ENCODE results near the gene FER. TPM values are rescaled to one million over a fixed set of nuclear protein-coding genes. Genes with fewer than 3 reads are reported as not detected.

Gene FER
- total RNA-seq, 2 experiments from 2014 or later = 14.2 to 15.9 TPM

GRCh38 chr5:108947164-108947563, 199.5 kb downstream of the FER start:
- Histone ChIP-seq H3K27ac (ENCODE audit: low read depth in 1 of 2, low read length in 2 of 2) (no peak overlapping the region), H3K36me3 (ENCODE audit: insufficient read depth, low read length) (no peaks in the 10 kb centered on the region), H3K9me3 (ENCODE audit: control insufficient read depth in 1 of 2, insufficient read depth in 1 of 2, low read length in 2 of 2) (no peaks in the 10 kb centered on the region), H3K4me1 (ENCODE audit: insufficient read depth, low read length) (no peaks in the 10 kb centered on the region), H3K27me3 (ENCODE audit: control insufficient read depth in 1 of 2, insufficient read depth in 2 of 2, low read length in 2 of 2) (no peaks in the 10 kb centered on the region), H3K4me3 (ENCODE audit: low read length) (no peak overlapping the region)
- POLR2A ChIA-PET = no interaction called here
- Mint-ChIP-seq H3K27me3 (no peaks in the 10 kb centered on the region), H3K36me3 (ENCODE audit: low read depth) (no peaks in the 10 kb centered on the region), H3K9me3 (no peaks in the 10 kb centered on the region), H3K4me1 (ENCODE audit: low read depth) (no peaks in the 10 kb centered on the region), H3K4me3 (no peak overlapping the region), H3K27ac (no peak overlapping the region)
- no peak for TF ChIP-seq CTCF (IDR thresholded peaks at IDR 0.05)
- ATAC-seq (ENCODE audit: poor library complexity) = no peak
- DNase-seq = no peak
- CTCF ChIA-PET = no interaction called here
- intact Hi-C loops (cut with DNase I, micrococcal nuclease) = no loop called here

- no peak for DNase-seq
- Mint-ChIP-seq H3K27ac (no peak overlapping the region), H3K9me3 (no peaks in the 10 kb centered on the region), H3K4me1 (ENCODE audit: low read depth) (no peaks in the 10 kb centered on the region), H3K4me3 (no peak overlapping the region), H3K27me3 (no peaks in the 10 kb centered on the region), H3K36me3 (ENCODE audit: low read depth) (no peaks in the 10 kb centered on the region)
- no peak for ATAC-seq (ENCODE audit: poor library complexity)
- TF ChIP-seq CTCF (IDR thresholded peaks at IDR 0.05) = no peak
- H3K27me3 ChIP-seq (ENCODE audit: control insufficient read depth in 1 of 2, insufficient read depth in 2 of 2, low read length in 2 of 2) = no peaks in the 10 kb centered on the region
- intact Hi-C loops (cut with DNase I, micrococcal nuclease) = no loop called here
- no peaks in the 10 kb centered on the region for H3K4me1 ChIP-seq (ENCODE audit: insufficient read depth, low read length)
- ChIA-PET POLR2A (no interaction called here), CTCF (interaction anchor here (0.6 kb wide), 1 partner anchor 45 kb away, joined by 3 read pairs; no protein-coding TSS in a partner anchor)
- H3K27ac ChIP-seq (ENCODE audit: low read depth in 1 of 2, low read length in 2 of 2) = no peak overlapping the region
- H3K4me3 ChIP-seq (ENCODE audit: low read length) = no peak overlapping the region
- no peaks in the 10 kb centered on the region for H3K9me3 ChIP-seq (ENCODE audit: control insufficient read depth in 1 of 2, insufficient read depth in 1 of 2, low read length in 2 of 2)
- H3K36me3 ChIP-seq (ENCODE audit: insufficient read depth, low read length) = no peaks in the 10 kb centered on the region
Observed at GRCh38 chr5:108950276-108950675, 202.6 kb downstream of the FER start.

- H3K27me3 Mint-ChIP-seq = no peaks in the 10 kb centered on the region
- Histone ChIP-seq H3K9me3 (ENCODE audit: control insufficient read depth in 1 of 2, insufficient read depth in 1 of 2, low read length in 2 of 2) (no peaks in the 10 kb centered on the region), H3K27me3 (ENCODE audit: control insufficient read depth in 1 of 2, insufficient read depth in 2 of 2, low read length in 2 of 2) (no peaks in the 10 kb centered on the region), H3K4me1 (ENCODE audit: insufficient read depth, low read length) (no peaks in the 10 kb centered on the region), H3K4me3 (ENCODE audit: low read length) (no peak overlapping the region), H3K27ac (ENCODE audit: low read depth in 1 of 2, low read length in 2 of 2) (no peak overlapping the region), H3K36me3 (ENCODE audit: insufficient read depth, low read length) (no peaks in the 10 kb centered on the region)
- TF ChIP-seq CTCF (IDR thresholded peaks at IDR 0.05) = no peak
- intact Hi-C loops (cut with DNase I, micrococcal nuclease) = no loop called here
- no peaks in the 10 kb centered on the region for H3K9me3 Mint-ChIP-seq
- ATAC-seq (ENCODE audit: poor library complexity) (no peak), DNase-seq (no peak)
- CTCF ChIA-PET = no interaction called here
- no peak overlapping the region for H3K4me3 Mint-ChIP-seq
- no peaks in the 10 kb centered on the region for H3K4me1 Mint-ChIP-seq (ENCODE audit: low read depth)
- H3K27ac Mint-ChIP-seq = no peak overlapping the region
- H3K36me3 Mint-ChIP-seq (ENCODE audit: low read depth) = no peaks in the 10 kb centered on the region
- POLR2A ChIA-PET = no interaction called here
Observed at GRCh38 chr5:108953940-108954339, 206.2 kb downstream of the FER start.
